B cell (primary cell): ENCODE measurements around the gene MSMB.

Experiments used
- CTCF ChIP-seq: fragments of 200-600 bp; IDR thresholded peaks from one replicate; pipeline ENCODE4 v1.8.0; 2022; ENCODE audit warnings: antibody characterized with exemption, mild to moderate bottlenecking
- EZH2 ChIP-seq: IDR thresholded peaks from 2 replicates; pipeline ENCODE4 v1.6.1; 2012; ENCODE audit warnings: borderline replicate concordance, low read depth, mild to moderate bottlenecking, moderate library complexity, low read length; ENCODE audit not compliant: insufficient read depth, poor library complexity, severe bottlenecking

DNA sequence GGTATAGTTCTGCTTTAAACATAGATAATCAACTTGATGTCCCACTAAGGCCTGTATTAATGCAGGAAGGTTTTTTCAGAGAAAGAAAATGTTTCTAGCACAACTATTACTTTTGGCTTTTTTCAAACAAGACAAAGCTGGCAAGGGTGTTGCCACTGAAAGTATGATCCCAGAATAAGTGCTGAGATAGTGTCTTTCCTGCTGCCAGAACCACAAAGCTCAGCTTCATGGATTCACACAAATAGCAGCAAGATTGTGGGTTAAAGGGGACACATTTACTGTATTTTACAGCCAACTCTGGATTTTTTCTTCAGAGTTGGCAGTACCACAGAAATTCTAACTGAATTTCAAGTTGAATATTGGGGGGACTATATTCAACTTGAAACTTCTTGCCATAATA lies 20.0 kb downstream of the MSMB start:
- TF ChIP-seq CTCF (no peak), EZH2 (no peak)
